HepG2 (cell line): ENCODE measurements around the gene CDC14B. TPM values are rescaled to one million over a fixed set of nuclear protein-coding genes. Genes with fewer than 3 reads are reported as not detected.

Experiments
- AHR ChIP-seq: IDR thresholded peaks from 2 replicates; pipeline ENCODE4 v1.6.1; 2018; ENCODE audit warnings: missing genetic modification reagents, missing compliant biosample characterization
- ASH2L ChIP-seq: fragments of 300-600, 200-600 bp; sonication (generic); IDR thresholded peaks from 2 replicates; pipeline ENCODE4 v1.7.0; 2017; ENCODE audit warnings: low read depth, mild to moderate bottlenecking, moderate library complexity, mixed read lengths, low read length; ENCODE audit not compliant: insufficient read length
- ATF1 ChIP-seq: IDR thresholded peaks from 2 replicates; pipeline ENCODE4 v1.6.1; 2016; ENCODE audit warnings: mild to moderate bottlenecking, control low read depth
- ELF3 ChIP-seq: IDR thresholded peaks from 2 replicates; pipeline ENCODE4 v1.6.1; 2016; ENCODE audit warnings: missing genetic modification reagents, missing compliant biosample characterization
- GATAD2A ChIP-seq: IDR thresholded peaks from 2 replicates; pipeline ENCODE4 v1.6.1; 2016
- GLI4 ChIP-seq: sonication (generic); formaldehyde crosslinking; IDR thresholded peaks from 2 replicates; pipeline ENCODE4 v1.5.1; 2020; ENCODE audit warnings: missing genetic modification reagents, mild to moderate bottlenecking, moderate library complexity, borderline replicate concordance
- HOXA3 ChIP-seq: sonication (generic); formaldehyde crosslinking; IDR thresholded peaks from 2 replicates; pipeline ENCODE4 v1.5.0; 2020; ENCODE audit warnings: missing genetic modification reagents
- NFIB ChIP-seq: sonication (generic); formaldehyde crosslinking; IDR thresholded peaks from 2 replicates; pipeline ENCODE4 v1.9.0; 2021; ENCODE audit warnings: missing genetic modification reagents, mild to moderate bottlenecking, borderline replicate concordance
- NR2F6 ChIP-seq, 2 experiments: IDR thresholded peaks; 2 replicates each; pipeline ENCODE4 v1.6.1; 2016; ENCODE audit warnings: antibody characterized with exemption in 1 of 2, mild to moderate bottlenecking in 1 of 2
- PHF8 ChIP-seq: sonication (generic); formaldehyde crosslinking; IDR thresholded peaks from 2 replicates; pipeline ENCODE4 v1.5.0; 2020; ENCODE audit warnings: missing genetic modification reagents
- POLR2G ChIP-seq: fragments of 200-400 bp; formaldehyde crosslinking; IDR thresholded peaks from 2 replicates; pipeline ENCODE4 v1.6.1; 2018; ENCODE audit warnings: mild to moderate bottlenecking, low read depth, low read length, moderate library complexity
- SAP130 ChIP-seq: IDR thresholded peaks from 2 replicates; pipeline ENCODE4 v1.6.1; 2016; ENCODE audit warnings: low read depth
- SOX13 ChIP-seq, 3 experiments: fragments of 450-650 bp in 1 of 3; sonication (generic) in 1 of 3; formaldehyde crosslinking in 1 of 3; IDR thresholded peaks in 2 of 3; conservative IDR thresholded peaks in 1 of 3; 2 replicates each; pipeline versions ENCODE4 v1.5.0 to v1.6.1; 2016 to 2020; ENCODE audit warnings: antibody characterized with exemption in 1 of 3, mild to moderate bottlenecking in 1 of 3, missing compliant biosample characterization in 1 of 3, missing genetic modification reagents in 1 of 3, moderate library complexity in 1 of 3
- SYNCRIP ChIP-seq: fragments of 200-400 bp; formaldehyde crosslinking; IDR thresholded peaks from 2 replicates; pipeline ENCODE4 v1.6.1; 2018; ENCODE audit warnings: mild to moderate bottlenecking, low read depth, low read length; ENCODE audit not compliant: insufficient read depth
- ZFP1 ChIP-seq: IDR thresholded peaks from 2 replicates; pipeline ENCODE4 v1.6.1; 2016
- ZFP91 ChIP-seq: sonication (generic); formaldehyde crosslinking; IDR thresholded peaks from 2 replicates; pipeline ENCODE4 v1.9.0; 2022; ENCODE audit warnings: missing genetic modification reagents, mild to moderate bottlenecking, borderline replicate concordance
- ZFX ChIP-seq: sonication (generic); formaldehyde crosslinking; IDR thresholded peaks from 2 replicates; pipeline ENCODE4 v1.4.0; 2020; ENCODE audit warnings: mild to moderate bottlenecking, low read depth, missing genetic modification reagents, moderate library complexity
- ZKSCAN8 ChIP-seq: IDR thresholded peaks from 2 replicates; pipeline ENCODE4 v1.6.1; 2016; ENCODE audit warnings: borderline replicate concordance, missing genetic modification reagents, missing compliant biosample characterization
- ZNF124 ChIP-seq: sonication (generic); formaldehyde crosslinking; IDR thresholded peaks from 2 replicates; pipeline ENCODE4 v1.4.0; 2020; ENCODE audit warnings: missing genetic modification reagents
- ZSCAN25 ChIP-seq: sonication (generic); formaldehyde crosslinking; IDR thresholded peaks from 2 replicates; pipeline ENCODE4 v1.8.0; 2022; ENCODE audit warnings: mild to moderate bottlenecking, missing genetic modification reagents
- ZXDC ChIP-seq: sonication (generic); formaldehyde crosslinking; IDR thresholded peaks from 2 replicates; pipeline ENCODE4 v1.5.0; 2020; ENCODE audit warnings: mild to moderate bottlenecking, missing genetic modification reagents
- polyA plus RNA-seq, 8 experiments: library from polyadenylated mRNA; depleted of rRNA in 3 of 8; stranded (reverse) in 7 of 8; unstranded in 1 of 8; fragments of >200 nt; fragmentation: Illumina TruSeq in 4 of 8; extraction: Trizol in 4 of 8; gene quantifications; 2 replicates each; pipeline versions ENCODE4 v1.2.1 to v1.2.3, GENCODE V29; 2011 to 2016; ENCODE audit warnings: low read depth in 4 of 8, missing spikeins in 1 of 8, mixed read lengths in 1 of 8; ENCODE audit not compliant: insufficient read depth in 1 of 8
- total RNA-seq, 5 experiments: library from RNA; depleted of rRNA; stranded (reverse); fragments of >200 nt; fragmentation: Illumina TruSeq; extraction: Trizol; gene quantifications; 2 replicates each; pipeline ENCODE4 v1.2.3, GENCODE V29; 2016; ENCODE audit warnings: low read depth in 1 of 5
- TF ChIP-seq, protein P1 (sequence below): sonication (generic); formaldehyde crosslinking; IDR thresholded peaks from 2 replicates; pipeline ENCODE4 v1.5.0; 2020; ENCODE audit warnings: mild to moderate bottlenecking, missing genetic modification reagents, moderate library complexity
- TF ChIP-seq, protein P2 (sequence below): sonication (generic); formaldehyde crosslinking; IDR thresholded peaks from 2 replicates; pipeline ENCODE4 v1.8.0; 2022; ENCODE audit warnings: mild to moderate bottlenecking, missing genetic modification reagents, borderline replicate concordance

The CDC14B gene
- total and polyA plus RNA-seq, 2 of the 13 experiments (the other 11 are each of a cell fraction or from before 2014, with no cell fraction given) = 25.8 to 33.3 TPM

- TF ChIP-seq ZXDC = no peak
- no peak for TF ChIP-seq ZFP1 (CRISPR knock-in tag)
- TF ChIP-seq GATAD2A (CRISPR knock-in tag) = 0 out of 2 replicates have a peak, but pooled peaks have one; percentile 14
- TF ChIP-seq ZNF124 (CRISPR knock-in tag) = no peak
- TF ChIP-seq ZKSCAN8 = no peak
- TF ChIP-seq ZFX = peak; percentile 53; the same call in 1 of the 2 replicates
- TF ChIP-seq POLR2G = peak; percentile 28; the same call in 1 of the 2 replicates
- TF ChIP-seq ASH2L = peak; percentile 45
- TF ChIP-seq ZFP91 (CRISPR knock-in tag) = no peak
- TF ChIP-seq SAP130 = peak; percentile 53
- TF ChIP-seq ATF1 (CRISPR knock-in tag) = no peak
- peak; percentile 30; the same call in 1 of the 2 replicates for TF ChIP-seq PHF8 (CRISPR knock-in tag)
- TF ChIP-seq SYNCRIP = no peak
- peak; percentile 28; the same call in 1 of the 2 replicates for TF ChIP-seq ELF3 (CRISPR knock-in tag)
- TF ChIP-seq NFIB (CRISPR knock-in tag) = no peak
- TF ChIP-seq AHR (CRISPR knock-in tag) = no peak
- peak; percentile 36; the same call in 1 of the 2 replicates for TF ChIP-seq HOXA3
- TF ChIP-seq ZSCAN25 (CRISPR knock-in tag) = no peak
- TF ChIP-seq NR2F6 (IDR thresholded peaks at IDR 0.05) = no peak; the same call in 1 of the 2 replicates
- 0 out of 2 replicates have a peak, but pooled peaks have one; percentile 44 for TF ChIP-seq NR2F6 (CRISPR knock-in tag; IDR thresholded peaks at IDR 0.05)
- TF ChIP-seq, protein P1, sequence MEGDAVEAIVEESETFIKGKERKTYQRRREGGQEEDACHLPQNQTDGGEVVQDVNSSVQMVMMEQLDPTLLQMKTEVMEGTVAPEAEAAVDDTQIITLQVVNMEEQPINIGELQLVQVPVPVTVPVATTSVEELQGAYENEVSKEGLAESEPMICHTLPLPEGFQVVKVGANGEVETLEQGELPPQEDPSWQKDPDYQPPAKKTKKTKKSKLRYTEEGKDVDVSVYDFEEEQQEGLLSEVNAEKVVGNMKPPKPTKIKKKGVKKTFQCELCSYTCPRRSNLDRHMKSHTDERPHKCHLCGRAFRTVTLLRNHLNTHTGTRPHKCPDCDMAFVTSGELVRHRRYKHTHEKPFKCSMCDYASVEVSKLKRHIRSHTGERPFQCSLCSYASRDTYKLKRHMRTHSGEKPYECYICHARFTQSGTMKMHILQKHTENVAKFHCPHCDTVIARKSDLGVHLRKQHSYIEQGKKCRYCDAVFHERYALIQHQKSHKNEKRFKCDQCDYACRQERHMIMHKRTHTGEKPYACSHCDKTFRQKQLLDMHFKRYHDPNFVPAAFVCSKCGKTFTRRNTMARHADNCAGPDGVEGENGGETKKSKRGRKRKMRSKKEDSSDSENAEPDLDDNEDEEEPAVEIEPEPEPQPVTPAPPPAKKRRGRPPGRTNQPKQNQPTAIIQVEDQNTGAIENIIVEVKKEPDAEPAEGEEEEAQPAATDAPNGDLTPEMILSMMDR (CRISPR knock-in tag) = peak; percentile 36; the same call in 1 of the 2 replicates
- TF ChIP-seq, protein P2, sequence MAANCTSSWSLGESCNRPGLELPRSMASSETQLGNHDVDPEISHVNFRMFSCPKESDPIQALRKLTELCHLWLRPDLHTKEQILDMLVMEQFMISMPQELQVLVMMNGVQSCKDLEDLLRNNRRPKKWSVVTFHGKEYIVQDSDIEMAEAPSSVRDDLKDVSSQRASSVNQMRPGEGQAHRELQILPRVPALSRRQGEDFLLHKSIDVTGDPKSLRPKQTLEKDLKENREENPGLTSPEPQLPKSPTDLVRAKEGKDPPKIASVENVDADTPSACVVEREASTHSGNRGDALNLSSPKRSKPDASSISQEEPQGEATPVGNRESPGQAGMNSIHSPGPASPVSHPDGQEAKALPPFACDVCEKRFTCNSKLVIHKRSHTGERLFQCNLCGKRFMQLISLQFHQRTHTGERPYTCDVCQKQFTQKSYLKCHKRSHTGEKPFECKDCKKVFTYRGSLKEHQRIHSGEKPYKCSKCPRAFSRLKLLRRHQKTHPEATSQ (CRISPR knock-in tag) = 0 out of 2 replicates have a peak, but pooled peaks have one; percentile 25
- no peak for TF ChIP-seq GLI4 (CRISPR knock-in tag)
- TF ChIP-seq SOX13 (IDR thresholded peaks at IDR 0.05) = no peak
- no peak; a peak in 1 of 4 replicates for TF ChIP-seq SOX13 (CRISPR knock-in tag; conservative IDR thresholded peaks at IDR 0.05 in 1 of 2, IDR thresholded peaks at IDR 0.05 in 1 of 2)
These were observed 1.2 kb upstream of the CDC14B start (continued) for GRCh38 chr9:96620832-96621269.
